Activated naive CD4-positive, alpha-beta T cell (primary cell): ENCODE results near the gene PDE9A.

Experiments used
- DNase-seq, 4 experiments: peaks; one replicate each; lab custom pipeline; 2025; lab: John Stamatoyannopoulos, UW

The PDE9A gene

GRCh38 chr21:42758721-42759593 lies 105.5 kb downstream of the PDE9A start:
- no peak for DNase-seq

- DNase-seq: no peak
Measured at GRCh38 chr21:42759594-42759927, 106.1 kb downstream of the PDE9A start.

GRCh38 chr21:42760361-42760950 lies 107.0 kb downstream of the PDE9A start:
- no peak for DNase-seq

DNA sequence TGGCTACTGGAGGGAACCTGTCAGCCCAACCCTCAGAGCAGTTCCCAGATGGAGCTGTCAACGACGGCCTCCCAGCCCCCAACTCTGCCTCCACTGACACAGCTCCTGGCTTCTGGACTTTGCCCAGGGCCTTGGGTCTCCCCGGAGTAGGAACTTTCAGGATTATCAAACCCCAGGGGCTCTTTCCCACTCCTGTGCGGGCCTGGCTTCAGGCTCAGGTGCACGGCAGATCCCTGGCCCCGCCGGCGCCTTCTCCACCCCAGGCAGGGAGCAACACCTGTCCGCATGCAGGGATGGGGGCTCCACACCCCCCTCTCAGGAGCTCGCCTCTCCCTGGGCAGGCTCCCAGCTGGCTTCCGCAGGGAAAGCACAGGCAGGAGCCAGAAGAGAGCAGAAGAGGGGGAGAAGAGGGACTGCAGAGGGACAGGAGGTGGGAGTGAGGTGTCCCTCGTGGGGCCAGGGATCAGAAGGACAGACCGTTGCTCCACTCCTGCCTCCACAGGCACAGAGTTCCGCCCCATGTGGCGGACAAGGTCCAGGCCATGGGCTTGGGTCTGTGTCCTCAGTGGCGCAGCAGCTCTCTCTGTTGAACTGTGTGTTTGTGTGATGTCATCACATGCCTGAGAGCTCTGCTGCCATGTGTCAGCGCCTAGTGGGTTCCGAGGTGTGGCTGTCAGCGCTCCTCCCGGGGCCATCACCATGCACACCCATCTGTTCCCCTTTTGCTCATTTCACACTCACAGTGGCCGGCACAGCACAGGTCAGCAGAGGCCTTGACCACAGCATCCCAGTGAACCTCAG lies 107.7 kb downstream of the PDE9A start:
- no peak for DNase-seq

DNA sequence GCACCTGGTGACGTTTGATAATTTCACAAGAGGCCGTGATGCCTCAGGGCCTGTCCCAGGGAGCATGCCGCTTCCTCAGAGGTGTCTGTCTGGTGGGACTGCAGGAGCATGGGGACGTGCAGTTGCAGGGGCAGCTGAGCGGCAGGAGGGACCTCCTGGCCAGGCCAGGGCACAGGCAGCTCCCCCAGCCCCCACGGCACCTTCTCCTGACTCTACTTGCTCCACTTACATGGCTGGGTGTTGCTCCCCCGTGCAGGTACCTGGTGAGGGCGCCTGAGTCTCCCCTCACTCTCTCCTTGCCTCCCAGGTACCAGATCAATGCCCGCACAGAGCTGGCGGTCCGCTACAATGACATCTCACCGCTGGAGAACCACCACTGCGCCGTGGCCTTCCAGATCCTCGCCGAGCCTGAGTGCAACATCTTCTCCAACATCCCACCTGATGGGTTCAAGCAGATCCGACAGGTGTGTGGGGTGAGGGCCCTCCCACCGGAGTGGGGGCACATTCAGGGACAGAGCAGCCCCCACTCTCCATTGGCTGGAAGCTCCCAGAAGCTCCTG lies 108.4 kb downstream of the PDE9A start:
- no peak for DNase-seq

DNA sequence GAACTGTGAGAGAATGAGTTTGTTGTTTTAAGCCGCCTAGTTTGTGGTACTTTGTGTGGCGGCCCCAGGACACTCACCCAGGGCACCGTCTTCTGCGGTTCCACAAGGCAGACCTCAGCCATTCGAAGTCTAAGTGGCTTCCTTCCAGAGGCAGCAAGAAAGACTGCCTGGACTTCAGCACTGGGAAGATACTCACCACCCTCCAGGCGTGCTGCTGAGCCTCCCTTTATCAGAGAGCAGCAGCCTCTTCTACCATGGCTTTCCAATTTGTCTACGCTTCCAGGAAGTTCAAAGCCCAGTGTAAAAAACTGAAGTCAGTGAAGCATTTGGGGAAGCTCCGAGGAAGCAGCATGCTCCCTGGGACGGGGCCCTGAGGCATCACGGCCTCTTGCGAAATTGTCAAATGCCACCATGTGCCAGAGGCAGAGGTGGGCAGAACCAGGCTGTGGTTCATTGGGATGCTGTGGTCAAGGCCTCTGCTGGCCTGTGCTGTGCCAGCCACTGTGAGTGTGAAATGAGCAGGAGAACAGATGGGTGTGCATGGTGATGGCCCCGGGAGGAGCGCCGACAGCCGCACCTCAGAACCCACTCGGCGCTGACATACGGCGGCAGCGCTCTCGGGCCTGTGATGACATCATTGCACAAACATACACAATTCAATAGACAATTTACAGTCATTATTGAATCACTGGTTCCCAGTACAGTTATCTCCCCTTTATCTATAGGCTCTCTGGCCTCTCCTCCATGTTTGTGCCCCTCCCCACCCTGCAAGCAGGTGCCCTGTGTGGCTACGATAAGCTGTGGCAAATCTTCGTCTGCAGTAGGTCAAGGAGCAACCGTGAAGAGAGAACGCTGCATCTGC lies 110.4 kb downstream of the PDE9A start:
- no peak for DNase-seq

- DNase-seq: no peak
Measured at GRCh38 chr21:42764443-42764760, 111.0 kb downstream of the PDE9A start.

DNA sequence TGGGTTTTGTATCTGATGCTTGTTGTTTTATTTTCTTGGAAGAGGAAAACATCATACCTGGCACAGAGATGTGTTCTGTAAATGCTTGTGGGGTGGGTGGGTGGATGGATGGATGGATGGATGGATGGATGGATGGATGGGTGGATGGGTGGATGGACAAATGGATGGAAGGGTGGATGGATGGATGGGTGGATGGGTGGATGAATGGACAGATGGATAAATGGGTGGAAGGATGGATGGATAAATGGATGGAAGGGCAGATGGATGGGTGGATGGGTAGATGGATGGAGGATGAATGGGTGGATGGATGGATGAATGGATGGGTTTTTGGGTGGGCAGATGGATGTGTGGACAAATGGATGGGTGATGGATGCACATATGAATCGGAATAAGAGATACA lies 111.5 kb downstream of the PDE9A start:
- DNase-seq: no peak

GRCh38 chr21:42765656-42766055 lies 112.2 kb downstream of the PDE9A start:
- DNase-seq: no peak

GRCh38 chr21:42766739-42767560 lies 113.5 kb downstream of the PDE9A start:
- DNase-seq: no peak

DNA sequence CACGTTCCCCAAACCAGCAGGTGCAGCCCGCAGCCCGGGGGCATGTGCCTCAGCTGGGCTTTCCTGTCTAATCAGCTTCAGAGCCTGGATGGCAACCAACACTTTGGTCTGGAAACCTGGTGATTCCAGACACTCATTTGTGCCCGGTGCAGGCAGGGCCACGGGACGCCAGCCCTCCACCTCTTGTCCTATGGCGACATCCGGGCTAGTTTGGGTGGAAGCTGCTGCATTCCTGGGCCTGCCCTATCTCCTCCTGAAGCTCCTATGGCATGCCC lies 114.1 kb downstream of the PDE9A start:
- no peak for DNase-seq

GRCh38 chr21:42768324-42769121 lies 115.1 kb downstream of the PDE9A start:
- no peak for DNase-seq

- no peak for DNase-seq
Measured at GRCh38 chr21:42769183-42769819, 115.9 kb downstream of the PDE9A start.

DNA sequence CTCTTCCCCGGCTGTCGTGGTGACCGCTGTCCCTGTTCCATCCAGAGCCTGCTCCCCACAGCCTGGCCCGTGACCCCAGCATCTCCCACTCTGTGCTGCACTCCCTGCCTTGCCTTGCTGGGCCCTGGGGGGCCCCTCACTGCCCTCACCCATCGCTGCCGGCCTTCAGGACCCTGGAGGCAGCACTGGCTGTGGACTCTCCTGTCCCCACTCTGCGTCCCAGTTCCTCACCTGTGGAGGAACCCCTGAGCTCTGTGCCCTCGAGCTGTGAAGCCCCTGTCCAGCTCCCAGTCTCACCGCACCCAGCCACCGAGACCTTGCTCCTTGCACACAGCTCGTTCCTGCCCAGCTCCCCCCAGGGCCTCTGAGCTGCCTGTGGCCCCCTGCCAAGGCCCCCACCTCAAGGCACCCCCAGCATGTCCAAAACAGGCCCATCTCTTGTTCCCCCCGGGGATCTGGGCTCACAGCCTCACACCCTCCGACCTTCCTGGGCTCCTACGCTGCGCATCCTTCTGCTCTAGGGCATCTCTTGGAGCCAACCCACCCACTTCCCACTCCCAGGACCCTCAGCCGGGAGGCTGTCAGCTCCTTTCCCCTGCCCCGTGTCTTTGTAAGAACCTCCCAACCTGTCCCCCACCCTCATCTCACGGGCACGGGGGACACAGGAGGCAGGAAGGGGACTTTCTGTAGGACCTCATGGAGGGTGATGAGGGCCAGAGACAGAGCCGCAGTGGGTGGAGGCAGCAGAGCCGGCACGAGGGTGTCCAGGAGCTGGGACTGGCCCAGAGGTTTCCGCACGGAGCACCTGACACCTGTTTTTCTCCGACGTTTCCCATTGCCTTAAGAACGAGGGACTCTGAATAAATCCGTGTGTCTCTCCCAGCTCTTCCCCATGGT lies 116.6 kb downstream of the PDE9A start:
- DNase-seq: no peak

- DNase-seq: no peak
Measured at GRCh38 chr21:42770717-42771502, 117.5 kb downstream of the PDE9A start.

GRCh38 chr21:42771503-42771805 lies 118.0 kb downstream of the PDE9A start:
- no peak for DNase-seq

DNA sequence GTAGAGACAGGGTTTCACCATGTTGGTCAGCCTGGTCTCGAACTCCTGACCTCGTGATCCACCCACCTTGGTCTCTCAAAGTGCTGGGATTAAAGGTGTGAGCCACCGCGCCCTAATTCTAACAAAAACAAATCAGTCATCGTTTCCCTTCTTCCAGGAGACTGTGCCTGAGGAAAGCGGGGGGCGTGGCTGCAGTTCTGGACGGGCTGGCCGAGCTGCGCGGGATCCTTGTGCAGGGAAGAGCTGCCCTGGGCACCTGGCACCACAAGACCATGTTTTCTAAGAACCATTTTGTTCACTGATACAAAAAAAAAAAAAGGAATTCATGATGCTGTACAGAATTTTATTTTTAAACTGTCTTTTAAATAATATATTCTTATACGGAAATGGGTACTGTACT lies 121.7 kb downstream of the PDE9A start:
- no peak for DNase-seq

GRCh38 chr21:42775891-42776290 lies 122.5 kb downstream of the PDE9A start:
- DNase-seq: no peak
